ENCODE results near the gene ZNF697. TPM values are rescaled to one million over a fixed set of nuclear protein-coding genes. Genes with fewer than 3 reads are reported as not detected.

ZNF697 gene
- total RNA-seq, 1 experiment from 2014 or later: 1.6 TPM

- in situ Hi-C loops (cut with HindIII; ENCODE audit: low pct_unique_long_range_greater_than_20kb, low sequenced_read_pairs): no loop called here
- DNase-seq (ENCODE audit: low read depth): no peak
Measured at GRCh38 chr1:119673171-119673940, 25.3 kb upstream of the ZNF697 start.

GRCh38 chr1:119670898-119671297 is 22.8 kb upstream of the ZNF697 start:
- no peak for DNase-seq (ENCODE audit: low read depth)
- in situ Hi-C loops (cut with HindIII; ENCODE audit: low pct_unique_long_range_greater_than_20kb, low sequenced_read_pairs): no loop called here

GRCh38 chr1:119667173-119667572 is 19.1 kb upstream of the ZNF697 start:
- DNase-seq (ENCODE audit: low read depth): no peak
- in situ Hi-C loops (cut with HindIII; ENCODE audit: low pct_unique_long_range_greater_than_20kb, low sequenced_read_pairs): no loop called here

- in situ Hi-C loops (cut with HindIII; ENCODE audit: low pct_unique_long_range_greater_than_20kb, low sequenced_read_pairs): no loop called here
- DNase-seq (ENCODE audit: low read depth): no peak
Measured at GRCh38 chr1:119664067-119664466, 16.0 kb upstream of the ZNF697 start.

- DNase-seq (ENCODE audit: low read depth): no peak
- in situ Hi-C loops (cut with HindIII; ENCODE audit: low pct_unique_long_range_greater_than_20kb, low sequenced_read_pairs): no loop called here
Measured at GRCh38 chr1:119662034-119662437, 14.0 kb upstream of the ZNF697 start.

GRCh38 chr1:119660253-119661083 is 12.4 kb upstream of the ZNF697 start:
- no peak for DNase-seq (ENCODE audit: low read depth)
- in situ Hi-C loops (cut with HindIII; ENCODE audit: low pct_unique_long_range_greater_than_20kb, low sequenced_read_pairs): no loop called here

- DNase-seq (ENCODE audit: low read depth): no peak
- in situ Hi-C loops (cut with HindIII; ENCODE audit: low pct_unique_long_range_greater_than_20kb, low sequenced_read_pairs): no loop called here
Measured at GRCh38 chr1:119659628-119660027, 11.6 kb upstream of the ZNF697 start.

GRCh38 chr1:119656410-119656955 is 8.4 kb upstream of the ZNF697 start:
- in situ Hi-C loops (cut with HindIII; ENCODE audit: low pct_unique_long_range_greater_than_20kb, low sequenced_read_pairs): no loop called here
- no peak for DNase-seq (ENCODE audit: low read depth)

- in situ Hi-C loops (cut with HindIII; ENCODE audit: low pct_unique_long_range_greater_than_20kb, low sequenced_read_pairs): no loop called here
Measured at GRCh38 chr1:119655154-119655553, 7.1 kb upstream of the ZNF697 start.

GRCh38 chr1:119653839-119654170 is 5.7 kb upstream of the ZNF697 start:
- in situ Hi-C loops (cut with HindIII; ENCODE audit: low pct_unique_long_range_greater_than_20kb, low sequenced_read_pairs): no loop called here

More at GRCh38 chr1:119655154-119655553, 7.1 kb upstream of the ZNF697 start:
- DNase-seq (ENCODE audit: low read depth): no peak

GRCh38 chr1:119653135-119653838 is 5.2 kb upstream of the ZNF697 start:
- no peak for DNase-seq (ENCODE audit: low read depth)
- in situ Hi-C loops (cut with HindIII; ENCODE audit: low pct_unique_long_range_greater_than_20kb, low sequenced_read_pairs): no loop called here

More at GRCh38 chr1:119653839-119654170, 5.7 kb upstream of the ZNF697 start:
- no peak for DNase-seq (ENCODE audit: low read depth)

GRCh38 chr1:119652587-119652986 is 4.5 kb upstream of the ZNF697 start:
- no peak for DNase-seq (ENCODE audit: low read depth)
- in situ Hi-C loops (cut with HindIII; ENCODE audit: low pct_unique_long_range_greater_than_20kb, low sequenced_read_pairs): no loop called here

- no peak for DNase-seq (ENCODE audit: low read depth)
- in situ Hi-C loops (cut with HindIII; ENCODE audit: low pct_unique_long_range_greater_than_20kb, low sequenced_read_pairs): no loop called here
Measured at GRCh38 chr1:119651641-119652040, 3.6 kb upstream of the ZNF697 start.

- DNase-seq (ENCODE audit: low read depth): no peak
- in situ Hi-C loops (cut with HindIII; ENCODE audit: low pct_unique_long_range_greater_than_20kb, low sequenced_read_pairs): no loop called here
Measured at GRCh38 chr1:119651133-119651532, 3.1 kb upstream of the ZNF697 start.

- DNase-seq (ENCODE audit: low read depth): no peak
- in situ Hi-C loops (cut with HindIII; ENCODE audit: low pct_unique_long_range_greater_than_20kb, low sequenced_read_pairs): no loop called here
Measured at GRCh38 chr1:119648620-119649004, 546 bp upstream of the ZNF697 start.

GRCh38 chr1:119647228-119647733 is 785 bp downstream of the ZNF697 start:
- no peak for DNase-seq (ENCODE audit: low read depth)
- in situ Hi-C loops (cut with HindIII; ENCODE audit: low pct_unique_long_range_greater_than_20kb, low sequenced_read_pairs): no loop called here

GRCh38 chr1:119646521-119647227 is 1.4 kb downstream of the ZNF697 start:
- DNase-seq (ENCODE audit: low read depth): no peak
- in situ Hi-C loops (cut with HindIII; ENCODE audit: low pct_unique_long_range_greater_than_20kb, low sequenced_read_pairs): no loop called here

- in situ Hi-C loops (cut with HindIII; ENCODE audit: low pct_unique_long_range_greater_than_20kb, low sequenced_read_pairs): no loop called here
- DNase-seq (ENCODE audit: low read depth): no peak
Measured at GRCh38 chr1:119639109-119639508, 9.0 kb downstream of the ZNF697 start.

Data from Caki2 (cell line).